ENCODE data around the gene KIF16B. TPM values are rescaled to one million over a fixed set of nuclear protein-coding genes. Genes with fewer than 3 reads are reported as not detected.

KIF16B gene
- total RNA-seq, 1 donor from 2014 or later, result 7.1 TPM

DNA sequence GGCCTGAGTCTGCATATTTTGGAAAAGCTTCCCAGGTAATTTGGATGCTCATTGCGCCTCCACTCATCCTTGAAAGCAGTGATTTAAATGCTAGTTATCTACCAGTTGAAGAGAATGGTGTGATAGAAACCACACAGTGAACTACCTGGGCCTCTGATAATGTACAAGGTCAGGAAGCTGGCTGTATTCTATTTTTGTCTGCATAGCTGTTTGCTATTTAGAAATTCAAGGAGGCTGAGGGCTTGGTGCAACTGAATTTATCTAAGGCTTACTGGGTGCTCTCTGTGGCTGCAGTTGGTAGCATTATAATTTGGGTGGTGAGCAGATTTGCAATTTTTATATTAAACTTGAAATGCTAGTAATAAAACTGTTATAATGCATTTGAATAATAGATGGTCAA, 245.6 kb downstream of the KIF16B start:
- DNase-seq (ENCODE audit: low read depth), result no peak
- Histone ChIP-seq H3K36me3 (ENCODE audit: control insufficient read depth, insufficient read depth, low read length) (no peaks in the 10 kb centered on the region), H3K27me3 (ENCODE audit: control insufficient read depth, insufficient read depth, low read length) (no peaks in the 10 kb centered on the region), H3K4me3 (ENCODE audit: low read depth, low read length) (no peak overlapping the region)
- TF ChIP-seq, protein P1, sequence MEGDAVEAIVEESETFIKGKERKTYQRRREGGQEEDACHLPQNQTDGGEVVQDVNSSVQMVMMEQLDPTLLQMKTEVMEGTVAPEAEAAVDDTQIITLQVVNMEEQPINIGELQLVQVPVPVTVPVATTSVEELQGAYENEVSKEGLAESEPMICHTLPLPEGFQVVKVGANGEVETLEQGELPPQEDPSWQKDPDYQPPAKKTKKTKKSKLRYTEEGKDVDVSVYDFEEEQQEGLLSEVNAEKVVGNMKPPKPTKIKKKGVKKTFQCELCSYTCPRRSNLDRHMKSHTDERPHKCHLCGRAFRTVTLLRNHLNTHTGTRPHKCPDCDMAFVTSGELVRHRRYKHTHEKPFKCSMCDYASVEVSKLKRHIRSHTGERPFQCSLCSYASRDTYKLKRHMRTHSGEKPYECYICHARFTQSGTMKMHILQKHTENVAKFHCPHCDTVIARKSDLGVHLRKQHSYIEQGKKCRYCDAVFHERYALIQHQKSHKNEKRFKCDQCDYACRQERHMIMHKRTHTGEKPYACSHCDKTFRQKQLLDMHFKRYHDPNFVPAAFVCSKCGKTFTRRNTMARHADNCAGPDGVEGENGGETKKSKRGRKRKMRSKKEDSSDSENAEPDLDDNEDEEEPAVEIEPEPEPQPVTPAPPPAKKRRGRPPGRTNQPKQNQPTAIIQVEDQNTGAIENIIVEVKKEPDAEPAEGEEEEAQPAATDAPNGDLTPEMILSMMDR (IDR thresholded peaks at IDR 0.05; ENCODE audit: insufficient read depth, low read length, poor library complexity, severe bottlenecking), result no peak

DNA sequence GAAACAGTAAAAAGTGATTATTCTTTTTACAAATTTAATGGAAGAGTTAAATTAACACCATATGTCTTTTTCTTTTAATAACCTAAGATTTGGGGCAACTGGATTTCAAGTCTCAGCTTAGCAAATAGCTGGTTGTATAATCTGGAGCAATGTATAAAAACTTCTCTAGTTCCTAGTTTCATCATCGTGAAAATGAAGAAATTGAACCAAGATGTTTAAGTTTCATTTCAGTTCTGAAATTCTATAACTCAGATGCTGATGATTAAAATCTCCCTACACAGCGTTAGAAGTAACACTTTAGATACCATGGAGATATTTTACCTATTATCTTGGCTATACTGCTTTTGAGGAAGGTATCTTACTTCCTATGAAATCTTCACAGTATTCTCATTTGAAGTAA, 252.0 kb downstream of the KIF16B start:
- Histone ChIP-seq H3K27me3 (ENCODE audit: control insufficient read depth, insufficient read depth, low read length) (no peaks in the 10 kb centered on the region), H3K4me3 (ENCODE audit: low read depth, low read length) (no peak overlapping the region), H3K36me3 (ENCODE audit: control insufficient read depth, insufficient read depth, low read length) (no peaks in the 10 kb centered on the region)
- DNase-seq (ENCODE audit: low read depth), result no peak
- TF ChIP-seq, protein P1 (IDR thresholded peaks at IDR 0.05; ENCODE audit: insufficient read depth, low read length, poor library complexity, severe bottlenecking), result no peak

DNA sequence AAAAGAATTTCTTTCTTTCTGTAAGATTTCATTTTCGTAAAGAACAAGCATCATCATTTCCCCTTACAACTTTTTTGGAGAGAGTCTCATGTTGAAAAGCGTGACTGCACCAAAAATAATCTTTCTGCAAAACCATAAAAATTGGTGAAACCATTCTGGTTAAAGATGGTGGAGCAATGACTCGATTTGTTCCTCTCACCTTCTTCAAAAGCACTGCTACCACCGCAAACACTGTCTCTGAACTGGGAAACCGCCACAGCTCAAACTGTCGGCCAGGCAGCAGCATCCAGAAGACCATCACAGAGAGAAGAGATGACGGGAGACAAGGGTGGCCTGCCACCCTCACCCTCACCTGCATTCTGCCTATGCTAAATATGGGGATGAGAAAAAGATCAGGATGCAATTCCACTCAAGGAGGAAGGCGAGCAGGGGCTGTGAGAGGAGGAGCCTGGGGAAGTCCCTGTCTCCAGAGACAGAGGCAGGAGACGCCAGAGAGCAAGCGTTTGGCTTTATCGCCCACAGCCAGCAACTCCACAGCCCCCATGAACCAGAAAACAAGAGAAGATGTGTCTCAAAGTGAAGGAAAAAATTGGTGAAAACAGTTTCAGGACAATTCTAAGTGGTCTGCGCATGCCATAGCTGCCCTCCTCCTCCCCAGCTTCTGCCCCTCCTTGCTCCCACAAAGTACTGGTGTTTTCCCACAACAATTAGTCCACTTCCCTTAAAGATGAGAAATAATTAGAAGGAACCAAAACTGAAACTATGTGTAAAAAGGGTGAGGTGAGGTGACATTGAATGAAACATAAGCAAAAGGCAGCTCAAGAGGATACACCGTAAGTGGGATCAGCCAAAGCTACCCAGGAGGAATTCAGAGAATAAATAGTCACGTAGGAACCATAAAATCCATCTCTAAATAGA, 255.5 kb downstream of the KIF16B start:
- DNase-seq (ENCODE audit: low read depth), result no peak
- no peaks in the 10 kb centered on the region for H3K36me3 ChIP-seq (ENCODE audit: control insufficient read depth, insufficient read depth, low read length)
- H3K4me3 ChIP-seq (ENCODE audit: low read depth, low read length), result no peak overlapping the region
- no peaks in the 10 kb centered on the region for H3K27me3 ChIP-seq (ENCODE audit: control insufficient read depth, insufficient read depth, low read length)
- TF ChIP-seq, protein P1 (IDR thresholded peaks at IDR 0.05; ENCODE audit: insufficient read depth, low read length, poor library complexity, severe bottlenecking), result no peak

DNA sequence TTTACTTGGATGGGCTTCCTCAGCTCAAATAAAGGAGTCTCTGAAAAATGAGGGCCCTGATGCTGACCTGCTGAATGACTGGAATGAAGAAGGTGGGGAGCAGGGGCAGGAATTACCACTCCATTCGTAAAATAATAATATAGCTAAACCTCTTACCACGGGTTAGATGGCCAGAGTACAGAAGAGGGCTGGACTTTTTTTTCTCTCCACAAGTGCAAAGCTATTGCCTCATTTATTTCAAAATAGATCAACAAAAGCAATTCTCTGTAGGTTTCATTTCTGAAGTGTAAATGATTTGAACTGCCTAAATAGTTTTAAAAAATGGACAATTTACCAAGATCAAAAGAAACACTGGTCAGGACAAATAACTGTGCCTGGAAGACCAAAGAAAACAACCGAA, 256.7 kb downstream of the KIF16B start:
- no peak for DNase-seq (ENCODE audit: low read depth)
- TF ChIP-seq, protein P1 (IDR thresholded peaks at IDR 0.05; ENCODE audit: insufficient read depth, low read length, poor library complexity, severe bottlenecking), result no peak
- H3K4me3 ChIP-seq (ENCODE audit: low read depth, low read length), result no peak overlapping the region
- no peaks in the 10 kb centered on the region for H3K27me3 ChIP-seq (ENCODE audit: control insufficient read depth, insufficient read depth, low read length)
- no peaks in the 10 kb centered on the region for H3K36me3 ChIP-seq (ENCODE audit: control insufficient read depth, insufficient read depth, low read length)

DNA sequence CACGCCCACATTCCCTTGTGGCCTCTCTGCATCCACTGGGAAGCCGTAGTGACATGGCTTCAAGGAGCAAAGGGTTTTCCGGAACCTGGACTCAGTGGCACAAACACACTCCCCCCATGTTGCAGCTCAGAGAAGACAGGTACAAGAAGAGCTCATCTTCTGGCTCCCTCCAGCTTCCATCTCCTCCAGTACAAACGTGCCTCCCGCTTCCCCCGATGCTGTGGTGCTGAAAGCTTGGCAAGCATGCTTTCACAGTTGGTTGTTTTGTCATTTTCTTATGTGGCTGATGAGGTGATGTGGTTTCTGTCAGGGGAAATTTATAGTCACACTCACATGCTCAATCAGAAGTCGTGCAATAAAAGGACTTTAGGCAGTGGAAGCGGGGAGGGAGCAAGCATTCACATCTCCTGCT, 258.5 kb downstream of the KIF16B start:
- TF ChIP-seq, protein P1 (IDR thresholded peaks at IDR 0.05; ENCODE audit: insufficient read depth, low read length, poor library complexity, severe bottlenecking), result no peak

More for the DNA sequence above, 258.5 kb downstream of the KIF16B start:
- DNase-seq (ENCODE audit: low read depth), result no peak
- H3K27me3 ChIP-seq (ENCODE audit: control insufficient read depth, insufficient read depth, low read length), result no peaks in the 10 kb centered on the region
- no peak overlapping the region for H3K4me3 ChIP-seq (ENCODE audit: low read depth, low read length)
- H3K36me3 ChIP-seq (ENCODE audit: control insufficient read depth, insufficient read depth, low read length), result no peaks in the 10 kb centered on the region
